Right cardiac atrium (tissue), 5 donors: Measurements from ENCODE around the gene CHI3L1. TPM values are rescaled to one million over a fixed set of nuclear protein-coding genes. Genes with fewer than 3 reads are reported as not detected.
A peak's percentile ranks its signal among the peaks of the same experiment; 100 is the strongest.

Experiments
- ATAC-seq, 2 donors: fragments of 200-7000 bp; cut with Tn5 transposase; one replicate each; pipeline versions ENCODE4 v1.8.0 to v1.9.1; 2020; ENCODE audit warnings: moderate library complexity in 2 of 2, mild to moderate bottlenecking in 1 of 2
- DNase-seq, 3 donors: peaks; one replicate each; pipeline ENCODE4 v3.0.0-alpha.2; 2020
- H3K27ac ChIP-seq: one replicate; pipeline ENCODE4 v1.5.1; 2013; ENCODE audit warnings: mild to moderate bottlenecking, low read length, control low read depth, moderate library complexity
- H3K27me3 ChIP-seq: one replicate; pipeline ENCODE4 v1.6.1; 2013; ENCODE audit not compliant: control insufficient read depth, insufficient read depth
- H3K4me1 ChIP-seq: one replicate; pipeline ENCODE4 v1.6.1; 2013; ENCODE audit warnings: low read length; ENCODE audit not compliant: control insufficient read depth, insufficient read depth
- H3K4me3 ChIP-seq: one replicate; pipeline ENCODE4 v1.5.1; 2013; ENCODE audit warnings: low read length, control low read depth
- H3K9me3 ChIP-seq: one replicate; pipeline ENCODE4 v1.6.1; 2013; ENCODE audit warnings: low read length; ENCODE audit not compliant: control insufficient read depth
- WGBS: extraction: QIAGEN DNeasy Blood & Tissue Kit; methylation state at CpG from one replicate; pipeline ENCODE4 v1.1.7; 2013; 5-methylcytosine and 5-hydroxymethylcytosine counted together
- intact Hi-C, 4 donors: fragments of 100-400 bp; cut with DNase I; formaldehyde crosslinking; loops; one replicate each; pipeline versions ENCODE4 v1.11.0 to v1.14.0; 2022 to 2023
- polyA plus RNA-seq: library from polyadenylated mRNA; stranded (reverse); fragments of 200-250 nt; gene quantifications from one replicate; pipeline ENCODE4 v1.2.3, GENCODE V29; 2013
- total RNA-seq, 4 donors: library from RNA; stranded (reverse); fragmentation: NEBNext Ultra II Directional; extraction: Animal tissue kit (Norgen Biotek cat#: 25700); gene quantifications; one replicate each; pipeline ENCODE4 v1.2.1, GENCODE V29; 2021
- donor health status: healthy with polysubstance abuse.
- donor health status: DM: no; HTN: yes; CAD: no.
- donor health status: DM: no; HTN: no; CAD: no.
- donor health status: DM: no; HTN: yes; CAD: no; lungs with severe emphysema.
- donor health status: DM: yes; HTN: yes; CAD: no.

The CHI3L1 gene
- total and polyA plus RNA-seq, 5 donors: 1.1 to 4.9 (median 1.7) TPM; not detected in 1

DNA sequence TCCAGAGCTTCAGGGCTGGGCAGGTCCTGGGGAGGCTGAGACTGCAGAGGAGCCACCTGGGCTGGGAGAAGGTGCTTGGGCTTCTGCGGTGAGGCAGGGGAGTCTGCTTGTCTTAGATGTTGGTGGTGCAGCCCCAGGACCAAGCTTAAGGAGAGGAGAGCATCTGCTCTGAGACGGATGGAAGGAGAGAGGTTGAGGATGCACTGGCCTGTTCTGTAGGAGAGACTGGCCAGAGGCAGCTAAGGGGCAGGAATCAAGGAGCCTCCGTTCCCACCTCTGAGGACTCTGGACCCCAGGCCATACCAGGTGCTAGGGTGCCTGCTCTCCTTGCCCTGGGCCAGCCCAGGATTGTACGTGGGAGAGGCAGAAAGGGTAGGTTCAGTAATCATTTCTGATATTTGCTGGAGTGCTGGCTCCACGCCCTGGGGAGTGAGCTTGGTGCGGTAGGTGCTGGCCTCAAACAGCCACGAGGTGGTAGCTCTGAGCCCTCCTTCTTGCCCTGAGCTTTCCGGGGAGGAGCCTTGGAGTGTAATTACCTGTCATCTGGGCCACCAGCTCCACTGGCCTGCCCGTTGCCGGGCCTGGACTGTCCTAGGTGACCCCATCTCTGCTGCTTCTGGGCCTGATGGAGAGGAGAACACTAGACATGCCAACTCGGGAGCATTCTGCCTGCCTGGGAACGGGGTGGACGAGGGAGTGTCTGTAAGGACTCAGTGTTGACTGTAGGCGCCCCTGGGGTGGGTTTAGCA lies 20.1 kb downstream of the CHI3L1 start:
- no peak overlapping the region for H3K27ac ChIP-seq
- H3K9me3 ChIP-seq: no peaks in the 10 kb centered on the region
- no peaks in the 10 kb centered on the region for H3K27me3 ChIP-seq
- ATAC-seq (peak in 1 of 2 donors; percentile 23), DNase-seq (no peak)
- intact Hi-C loops: no loop called here
- 73% methylated on average over 14 of the region's 14 CpGs for WGBS
- H3K4me3 ChIP-seq: no peak overlapping the region
- no peaks in the 10 kb centered on the region for H3K4me1 ChIP-seq

DNA sequence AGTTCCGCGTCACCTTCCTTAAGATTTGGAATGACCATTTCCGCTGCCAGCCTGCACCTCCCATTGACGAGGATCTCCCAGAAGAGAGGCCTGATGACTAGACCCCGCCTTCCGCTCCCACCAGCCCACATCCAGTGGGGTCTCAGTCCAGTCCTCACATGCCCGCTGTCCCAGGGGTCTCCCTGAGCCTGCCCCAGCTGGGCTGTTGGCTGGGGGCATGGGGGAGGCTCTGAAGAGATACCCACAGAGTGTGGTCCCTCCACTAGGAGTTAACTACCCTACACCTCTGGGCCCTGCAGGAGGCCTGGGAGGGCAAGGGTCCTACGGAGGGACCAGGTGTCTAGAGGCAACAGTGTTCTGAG lies 20.7 kb downstream of the CHI3L1 start:
- H3K4me1 ChIP-seq: no peaks in the 10 kb centered on the region
- no peaks in the 10 kb centered on the region for H3K9me3 ChIP-seq
- WGBS: 95% methylated on average over 8 of the region's 8 CpGs
- ATAC-seq: peak in 1 of 2 donors; percentile 7
- no peak overlapping the region for H3K27ac ChIP-seq
- H3K4me3 ChIP-seq: no peak overlapping the region
- H3K27me3 ChIP-seq: no peaks in the 10 kb centered on the region
- DNase-seq: no peak
- intact Hi-C loops: no loop called here

DNA sequence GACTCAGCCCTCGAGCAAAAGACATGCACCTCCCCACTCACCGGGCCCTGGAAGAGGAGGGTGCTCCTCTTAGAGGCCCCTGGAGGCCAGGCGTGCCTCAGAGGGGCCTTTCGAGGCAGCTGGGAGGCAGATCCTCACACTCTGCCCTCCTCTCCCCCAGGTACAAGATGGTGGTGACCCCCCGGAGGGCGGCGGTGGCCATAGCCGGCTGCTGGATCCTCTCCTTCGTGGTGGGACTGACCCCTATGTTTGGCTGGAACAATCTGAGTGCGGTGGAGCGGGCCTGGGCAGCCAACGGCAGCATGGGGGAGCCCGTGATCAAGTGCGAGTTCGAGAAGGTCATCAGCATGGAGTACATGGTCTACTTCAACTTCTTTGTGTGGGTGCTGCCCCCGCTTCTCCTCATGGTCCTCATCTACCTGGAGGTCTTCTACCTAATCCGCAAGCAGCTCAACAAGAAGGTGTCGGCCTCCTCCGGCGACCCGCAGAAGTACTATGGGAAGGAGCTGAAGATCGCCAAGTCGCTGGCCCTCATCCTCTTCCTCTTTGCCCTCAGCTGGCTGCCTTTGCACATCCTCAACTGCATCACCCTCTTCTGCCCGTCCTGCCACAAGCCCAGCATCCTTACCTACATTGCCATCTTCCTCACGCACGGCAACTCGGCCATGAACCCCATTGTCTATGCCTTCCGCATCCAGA lies 21.3 kb downstream of the CHI3L1 start:
- DNase-seq: no peak
- ATAC-seq: no peak
- Histone ChIP-seq H3K27me3 (no peaks in the 10 kb centered on the region), H3K9me3 (no peaks in the 10 kb centered on the region), H3K27ac (no peak overlapping the region), H3K4me1 (no peaks in the 10 kb centered on the region), H3K4me3 (no peak overlapping the region)
- 93% methylated on average over 28 of the region's 28 CpGs for whole genome bisulfite sequencing
- intact Hi-C loops: no loop called here

GRCh38 chr1:203163891-203164635 lies 22.4 kb downstream of the CHI3L1 start:
- Histone ChIP-seq H3K9me3 (no peaks in the 10 kb centered on the region), H3K27me3 (no peaks in the 10 kb centered on the region), H3K4me1 (no peaks in the 10 kb centered on the region), H3K27ac (no peak overlapping the region), H3K4me3 (no peak overlapping the region)
- intact Hi-C loops: no loop called here
- DNase-seq: no peak
- no peak for ATAC-seq
- WGBS: 65% methylated on average over 7 of the region's 7 CpGs

DNA sequence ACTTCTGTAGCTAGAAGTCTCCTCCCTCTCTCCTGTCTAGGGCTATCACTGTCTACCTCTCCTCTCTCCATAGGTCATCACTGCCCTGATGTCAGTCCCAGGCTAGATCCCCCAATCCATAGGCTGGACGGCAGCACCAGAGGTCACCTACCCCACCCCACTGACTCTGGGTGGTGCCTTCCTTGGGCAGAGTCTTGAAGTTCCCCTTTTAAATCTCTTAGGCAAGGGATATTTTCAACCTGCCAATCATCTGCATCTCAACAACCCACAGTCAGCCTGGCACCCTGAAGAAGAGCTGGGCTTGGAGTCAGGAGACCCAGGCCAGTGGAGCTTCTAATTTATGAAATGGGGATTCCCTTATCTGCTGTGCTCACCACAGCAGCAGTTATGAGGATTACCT lies 24.1 kb downstream of the CHI3L1 start:
- no peak overlapping the region for H3K4me3 ChIP-seq
- 73% methylated on average over 1 of the region's 1 CpG for WGBS
- intact Hi-C loops: no loop called here
- H3K27ac ChIP-seq: no peak overlapping the region
- no peaks in the 10 kb centered on the region for H3K4me1 ChIP-seq
- H3K27me3 ChIP-seq: no peaks in the 10 kb centered on the region
- ATAC-seq (peak in 1 of 2 donors; percentile 7), DNase-seq (peak in 1 of 3 donors; percentile 4)
- H3K9me3 ChIP-seq: no peaks in the 10 kb centered on the region

GRCh38 chr1:203161703-203162102 lies 24.8 kb downstream of the CHI3L1 start:
- 94% methylated on average over 11 of the region's 11 CpGs for WGBS
- H3K9me3 ChIP-seq: no peaks in the 10 kb centered on the region

GRCh38 chr1:203161175-203161574 lies 25.3 kb downstream of the CHI3L1 start:
- Histone ChIP-seq H3K4me3 (no peak overlapping the region), H3K27ac (no peak overlapping the region), H3K9me3 (no peaks in the 10 kb centered on the region), H3K4me1 (no peaks in the 10 kb centered on the region), H3K27me3 (no peaks in the 10 kb centered on the region)
- DNase-seq: no peak
- intact Hi-C loops: no loop called here
- WGBS: 83% methylated on average over 6 of the region's 6 CpGs
- no peak for ATAC-seq

More at GRCh38 chr1:203161703-203162102, 24.8 kb downstream of the CHI3L1 start:
- Histone ChIP-seq H3K27me3 (no peaks in the 10 kb centered on the region), H3K27ac (no peak overlapping the region), H3K4me3 (no peak overlapping the region), H3K4me1 (no peaks in the 10 kb centered on the region)
- DNase-seq: no peak
- no peak for ATAC-seq
- intact Hi-C loops: no loop called here

DNA sequence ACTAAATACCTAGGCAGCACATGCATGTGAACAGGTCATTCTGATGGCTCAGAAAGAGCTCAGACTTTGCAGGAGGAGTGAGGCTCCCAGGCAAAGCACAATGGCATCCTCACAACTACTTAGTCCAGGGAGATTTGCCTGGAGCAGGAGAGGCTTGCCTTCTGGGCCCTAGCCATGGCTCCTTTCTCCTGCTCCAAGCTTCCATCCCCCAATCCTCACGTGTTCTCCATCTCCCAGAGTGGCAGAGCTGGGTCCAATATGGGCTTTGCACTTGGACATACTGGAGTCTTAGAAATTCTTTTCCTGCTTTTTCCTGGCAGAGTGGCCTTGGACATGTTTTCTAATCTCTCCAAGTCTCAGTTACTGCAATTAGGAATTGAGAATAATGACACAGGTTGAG lies 26.7 kb downstream of the CHI3L1 start:
- no peak for DNase-seq
- no peak overlapping the region for H3K4me3 ChIP-seq
- no peaks in the 10 kb centered on the region for H3K9me3 ChIP-seq
- H3K27ac ChIP-seq: no peak overlapping the region
- ATAC-seq: no peak
- H3K27me3 ChIP-seq: no peaks in the 10 kb centered on the region
- WGBS: 79% methylated on average over 1 of the region's 1 CpG
- peaks cover 3% of the 10 kb centered on the region for H3K4me1 ChIP-seq
- intact Hi-C loops: no loop called here

DNA sequence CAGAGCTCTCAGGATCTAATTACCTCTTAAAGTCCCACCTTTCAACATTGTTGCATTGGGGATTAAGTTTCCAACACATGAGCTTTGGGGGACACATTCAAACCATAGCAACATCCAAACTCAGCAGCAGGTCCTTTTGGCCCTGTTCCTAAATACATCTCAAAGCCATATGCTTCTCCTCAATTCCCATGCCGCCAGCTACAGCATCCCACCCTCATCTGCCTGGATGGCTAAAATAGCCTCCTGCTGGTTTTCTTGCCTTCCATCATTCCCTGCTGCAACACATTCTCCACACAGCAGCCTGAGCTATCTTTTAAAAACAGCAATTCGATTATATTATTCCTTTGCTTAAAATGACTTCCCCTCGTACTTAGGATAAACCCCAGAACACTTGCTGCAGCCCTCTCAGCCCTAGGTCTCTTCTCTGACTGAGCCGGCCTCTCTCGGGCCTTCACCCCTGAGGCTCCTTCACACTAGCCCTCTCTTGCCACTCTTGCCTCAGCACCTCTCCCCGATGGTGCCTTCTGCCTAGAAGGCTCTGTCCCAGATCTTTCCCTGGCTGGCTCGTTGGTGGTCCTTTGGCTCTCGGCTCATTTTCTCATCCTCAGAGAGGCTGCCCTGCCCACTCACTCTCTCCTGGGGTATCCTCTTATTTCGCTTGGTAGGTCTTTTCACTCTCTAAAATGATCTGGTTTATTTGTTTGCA lies 27.4 kb downstream of the CHI3L1 start:
- H3K4me3 ChIP-seq: no peak overlapping the region
- ATAC-seq (no peak), DNase-seq (no peak)
- no peaks in the 10 kb centered on the region for H3K9me3 ChIP-seq
- no peak overlapping the region for H3K27ac ChIP-seq
- H3K4me1 ChIP-seq: peaks cover 6% of the 10 kb centered on the region
- intact Hi-C loops: no loop called here
- H3K27me3 ChIP-seq: no peaks in the 10 kb centered on the region
- 84% methylated on average over 9 of the region's 9 CpGs for WGBS

GRCh38 chr1:203158423-203158822 lies 28.1 kb downstream of the CHI3L1 start:
- H3K27ac ChIP-seq: no peak overlapping the region
- H3K27me3 ChIP-seq: no peaks in the 10 kb centered on the region
- 81% methylated on average over 1 of the region's 1 CpG for WGBS
- H3K9me3 ChIP-seq: no peaks in the 10 kb centered on the region
- no peak for ATAC-seq
- H3K4me3 ChIP-seq: no peak overlapping the region
- intact Hi-C loops: no loop called here
- DNase-seq: no peak
- peaks cover 9% of the 10 kb centered on the region for H3K4me1 ChIP-seq
